HCT116 (cell line): ENCODE data around the gene SRGAP1. TPM values are rescaled to one million over a fixed set of nuclear protein-coding genes. Genes with fewer than 3 reads are reported as not detected.

Experiments used
- ATAC-seq: fragments of 200-7000 bp; cut with Tn5 transposase; 2 replicates; pipeline ENCODE4 v1.9.1; 2020; ENCODE audit warnings: mild to moderate bottlenecking, moderate library complexity
- BruUV-seq: library from RNA; stranded (reverse); fragments of 400-500 nt; replicated peaks from 2 replicates; lab custom pipeline; 2021; lab: Mats Ljungman, UMichigan
- CTCF ChIA-PET: fragments of 300-600 bp; sonication (Branson Sonifier 250); formaldehyde crosslinking; loops from one replicate; lab custom pipeline; 2021; ENCODE audit warnings: antibody characterized with exemption; lab: Charles Lee
- POLR2A ChIA-PET: fragments of 300-600, 350-600 bp; sonication (Branson Sonifier 250); formaldehyde crosslinking; loops from one replicate; lab custom pipeline; 2021; ENCODE audit warnings: antibody characterized with exemption; lab: Charles Lee
- RAD21 ChIA-PET, 2 experiments: fragments of 300-600 bp; sonication (Branson Sonifier 250); formaldehyde crosslinking; loops; one replicate each; lab custom pipeline; 2023; ENCODE audit warnings: low total read pairs in 2 of 2; ENCODE audit not compliant: uncharacterized antibody in 2 of 2, unreplicated experiment in 2 of 2, low non-redundant PET in 1 of 2; lab: Charles Lee
- DNase-seq: peaks from one replicate; pipeline ENCODE4 v3.0.0-alpha.2; 2010; ENCODE audit warnings: low read depth, low spot score
- H2AFZ ChIP-seq: fragments of 200-600 bp; shearing (Covaris generic), sonication (generic); 2 replicates; pipeline ENCODE4 v1.6.1; 2017; ENCODE audit warnings: low read depth, mixed run types, mixed read lengths, antibody characterized with exemption, low read length; ENCODE audit not compliant: poor library complexity, severe bottlenecking
- H3K27ac ChIP-seq: 2 replicates; pipeline ENCODE4 v1.5.1; 2012; ENCODE audit warnings: low read depth, low read length
- H3K27me3 ChIP-seq: fragments of 200-600 bp; sonication (generic); 2 replicates; pipeline ENCODE4 v1.6.1; 2016; ENCODE audit warnings: mixed run types, low read length, mixed read lengths; ENCODE audit not compliant: insufficient read depth
- H3K36me3 ChIP-seq, 2 experiments: fragments of 200-500 bp in 1 of 2; fragments of 200-600 bp in 1 of 2; sonication (Bioruptor generic) in 1 of 2; sonication (generic) in 1 of 2; 2 replicates each; pipeline versions ENCODE4 v1.5.1 to v1.6.1; 2014 to 2016; ENCODE audit warnings: low read length in 2 of 2, inconsistent platforms in 1 of 2, mixed read lengths in 1 of 2, mixed run types in 1 of 2; ENCODE audit not compliant: insufficient read depth in 2 of 2, control insufficient read depth in 1 of 2
- H3K4me1 ChIP-seq, 2 experiments: fragments of 200-600 bp in 1 of 2; sonication (generic) in 1 of 2; 2 replicates each; pipeline versions ENCODE4 v1.5.1 to v1.6.1; 2012 to 2017; ENCODE audit warnings: low read length in 2 of 2, inconsistent platforms in 1 of 2, mild to moderate bottlenecking in 1 of 2, mixed read lengths in 1 of 2, mixed run types in 1 of 2, moderate library complexity in 1 of 2; ENCODE audit not compliant: insufficient read depth in 2 of 2, control insufficient read depth in 1 of 2
- H3K4me2 ChIP-seq: fragments of 200-600 bp; sonication (generic); 2 replicates; pipeline ENCODE4 v1.6.1; 2017; ENCODE audit warnings: mixed run types, low read length, mixed read lengths
- H3K4me3 ChIP-seq, 2 experiments: fragments of 200-600 bp in 1 of 2; sonication (generic) in 1 of 2; replicated peaks in 1 of 2; 2 replicates each; pipeline ENCODE4 v1.5.1; 2011 to 2016; ENCODE audit warnings: low read length in 2 of 2, control low read depth in 1 of 2, low read depth in 1 of 2, mild to moderate bottlenecking in 1 of 2, mixed read lengths in 1 of 2, mixed run types in 1 of 2
- H3K79me2 ChIP-seq: fragments of 200-600 bp; sonication (generic); 2 replicates; pipeline ENCODE4 v1.6.1; 2017; ENCODE audit warnings: mild to moderate bottlenecking, mixed run types, low read length, moderate library complexity, mixed read lengths; ENCODE audit not compliant: insufficient read depth
- H3K9ac ChIP-seq: fragments of 200-600 bp; sonication (generic); 2 replicates; pipeline ENCODE4 v1.6.1; 2016; ENCODE audit warnings: low read length, mixed read lengths
- H3K9me2 ChIP-seq: fragments of 200-600 bp; sonication (generic), shearing (Covaris generic); 2 replicates; pipeline ENCODE4 v1.6.1; 2017; ENCODE audit warnings: mixed run types, mild to moderate bottlenecking, moderate library complexity; ENCODE audit not compliant: insufficient read depth
- H3K9me3 ChIP-seq, 2 experiments: fragments of 200-500 bp in 1 of 2; fragments of 200-600 bp in 1 of 2; sonication (Bioruptor generic) in 1 of 2; sonication (generic) in 1 of 2; 2 replicates each; pipeline ENCODE4 v1.6.1; 2014 to 2017; ENCODE audit warnings: low read length in 2 of 2, mixed read lengths in 2 of 2, inconsistent platforms in 1 of 2, low read depth in 1 of 2, mild to moderate bottlenecking in 1 of 2, mixed run types in 1 of 2, moderate library complexity in 1 of 2; ENCODE audit not compliant: control insufficient read depth in 1 of 2, insufficient read depth in 1 of 2
- H4K20me1 ChIP-seq: fragments of 200-600 bp; sonication (generic), shearing (Covaris generic); 2 replicates; pipeline ENCODE4 v1.6.1; 2017; ENCODE audit warnings: mixed run types, mild to moderate bottlenecking, moderate library complexity; ENCODE audit not compliant: insufficient read depth
- CEBPB ChIP-seq: IDR thresholded peaks from 2 replicates; pipeline ENCODE4 v1.6.1; 2012; ENCODE audit warnings: low read depth
- CTCF ChIP-seq, 3 experiments: fragments of 200-600 bp in 1 of 3; sonication (generic) in 1 of 3; IDR thresholded peaks in 2 of 3; conservative IDR thresholded peaks in 1 of 3; 2 replicates each; pipeline ENCODE4 v1.5.1; 2012 to 2017; ENCODE audit warnings: low read depth in 2 of 3, low read length in 2 of 3, antibody characterized with exemption in 1 of 3, borderline replicate concordance in 1 of 3, control low read depth in 1 of 3, mild to moderate bottlenecking in 1 of 3, mixed read lengths in 1 of 3, mixed run types in 1 of 3, moderate library complexity in 1 of 3; ENCODE audit not compliant: insufficient read depth in 1 of 3
- EZH2phosphoT487 ChIP-seq: fragments of 200-600 bp; IDR thresholded peaks from 2 replicates; pipeline ENCODE4 v1.6.1; 2018; ENCODE audit warnings: antibody characterized with exemption, borderline replicate concordance
- FOSL1 ChIP-seq: IDR thresholded peaks from 2 replicates; pipeline ENCODE4 v1.6.1; 2012; ENCODE audit warnings: low read depth
- JUND ChIP-seq: IDR thresholded peaks from 2 replicates; pipeline ENCODE4 v1.6.1; 2012
- POLR2A ChIP-seq: IDR thresholded peaks from 2 replicates; pipeline ENCODE4 v1.7.0; 2011; ENCODE audit warnings: borderline replicate concordance; ENCODE audit not compliant: insufficient read depth, insufficient read length; ENCODE audit errors: extremely low read depth
- SP1 ChIP-seq: IDR thresholded peaks from 2 replicates; pipeline ENCODE4 v1.6.1; 2012; ENCODE audit warnings: low read depth
- SRF ChIP-seq: IDR thresholded peaks from 2 replicates; pipeline ENCODE4 v1.6.1; 2012; ENCODE audit warnings: low read depth
- TCF7L2 ChIP-seq: IDR thresholded peaks from 2 replicates; pipeline ENCODE4 v1.7.0; 2011; ENCODE audit warnings: borderline replicate concordance, inconsistent platforms; ENCODE audit not compliant: insufficient read depth, insufficient read length; ENCODE audit errors: extremely low read depth
- YY1 ChIP-seq: IDR thresholded peaks from 2 replicates; pipeline ENCODE4 v1.6.1; 2011; ENCODE audit warnings: low read length, low read depth, moderate library complexity, mild to moderate bottlenecking; ENCODE audit not compliant: insufficient replicate concordance; ENCODE audit errors: extremely low read depth
- ZFX ChIP-seq: fragments of 450-650 bp; IDR thresholded peaks from 2 replicates; pipeline ENCODE4 v1.6.1; 2017
- intact Hi-C: fragments of 100-400 bp; cut with micrococcal nuclease; formaldehyde crosslinking; loops from 2 replicates; pipeline ENCODE4 v1.10.0; 2022
- total RNA-seq: library from RNA; stranded (reverse); gene quantifications from one replicate; pipeline ENCODE4 v1.2.1, GENCODE V29; 2021; ENCODE audit not compliant: unreplicated experiment
- TF ChIP-seq, protein P1 (sequence below): IDR thresholded peaks from 2 replicates; pipeline ENCODE4 v1.6.1; 2012
- TF ChIP-seq, protein P2 (sequence below): IDR thresholded peaks from 2 replicates; pipeline ENCODE4 v1.6.1; 2011; ENCODE audit warnings: mild to moderate bottlenecking, low read length, moderate library complexity; ENCODE audit not compliant: insufficient replicate concordance; ENCODE audit errors: extremely low read depth

SRGAP1 gene
- total RNA-seq, 1 experiment from 2014 or later: 16.6 TPM

DNA sequence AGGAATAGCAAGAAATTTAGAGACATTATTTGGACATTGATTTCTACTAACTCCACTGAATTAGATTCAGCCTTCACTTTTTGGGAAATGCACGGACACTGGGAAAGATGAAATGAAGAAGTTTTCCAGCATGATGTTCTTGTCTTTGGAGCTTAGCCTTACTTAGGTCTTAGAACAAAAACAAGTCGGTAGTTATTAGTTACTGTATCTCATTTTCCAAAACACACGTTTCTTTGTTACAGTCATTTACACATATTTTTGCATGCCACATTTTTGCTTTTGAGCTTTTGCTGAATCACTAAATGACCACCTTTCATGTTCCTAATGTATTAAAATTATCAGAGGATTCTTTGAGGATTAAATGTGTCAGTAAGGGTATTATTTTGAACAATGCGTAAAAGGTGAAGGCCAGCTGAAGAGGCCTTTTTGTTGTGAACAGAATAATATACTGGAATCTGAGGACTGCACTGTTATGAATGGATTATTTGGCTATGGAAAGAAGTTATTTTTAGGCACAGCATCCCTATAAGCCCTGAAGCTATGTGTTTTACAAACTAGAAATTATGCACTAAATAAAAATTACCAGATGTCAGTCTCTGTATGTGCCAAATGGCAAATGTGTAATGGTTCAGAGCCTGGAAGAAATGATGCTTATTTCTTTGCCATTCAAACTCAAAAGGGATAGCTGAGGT, 138.2 kb downstream of the SRGAP1 start:
- Histone ChIP-seq H3K4me3 (no peak overlapping the region), H3K4me1 (peaks cover 6 to 56% of the 10 kb centered on the region in 2 experiments), H3K4me2 (no peak overlapping the region), H2AFZ (no peak overlapping the region), H3K9me3 (no peaks in the 10 kb centered on the region), H3K9me2 (no peaks in the 10 kb centered on the region), H3K79me2 (peaks cover 17% of the 10 kb centered on the region), H3K27ac (no peak overlapping the region), H3K9ac (no peak overlapping the region), H3K36me3 (no peaks in the 10 kb centered on the region), H4K20me1 (no peaks in the 10 kb centered on the region), H3K27me3 (no peaks in the 10 kb centered on the region)
- intact Hi-C loops: no loop called here
- POLR2A ChIA-PET: no interaction called here
- TF ChIP-seq, protein P1, sequence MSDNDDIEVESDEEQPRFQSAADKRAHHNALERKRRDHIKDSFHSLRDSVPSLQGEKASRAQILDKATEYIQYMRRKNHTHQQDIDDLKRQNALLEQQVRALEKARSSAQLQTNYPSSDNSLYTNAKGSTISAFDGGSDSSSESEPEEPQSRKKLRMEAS: no peak
- TF ChIP-seq JUND (no peak), YY1 (no peak), EZH2phosphoT487 (no peak), ZFX (no peak), SP1 (no peak), CTCF (IDR thresholded peaks at IDR 0.05 in 2 of 3, conservative IDR thresholded peaks at IDR 0.05 in 1 of 3; ENCODE audit: borderline replicate concordance in 1 of 3, insufficient read depth in 1 of 3, low read depth in 2 of 3, low read length in 2 of 3) (no peak), SRF (no peak), POLR2A (no peak), TCF7L2 (no peak), FOSL1 (no peak), CEBPB (no peak)
- TF ChIP-seq, protein P2, sequence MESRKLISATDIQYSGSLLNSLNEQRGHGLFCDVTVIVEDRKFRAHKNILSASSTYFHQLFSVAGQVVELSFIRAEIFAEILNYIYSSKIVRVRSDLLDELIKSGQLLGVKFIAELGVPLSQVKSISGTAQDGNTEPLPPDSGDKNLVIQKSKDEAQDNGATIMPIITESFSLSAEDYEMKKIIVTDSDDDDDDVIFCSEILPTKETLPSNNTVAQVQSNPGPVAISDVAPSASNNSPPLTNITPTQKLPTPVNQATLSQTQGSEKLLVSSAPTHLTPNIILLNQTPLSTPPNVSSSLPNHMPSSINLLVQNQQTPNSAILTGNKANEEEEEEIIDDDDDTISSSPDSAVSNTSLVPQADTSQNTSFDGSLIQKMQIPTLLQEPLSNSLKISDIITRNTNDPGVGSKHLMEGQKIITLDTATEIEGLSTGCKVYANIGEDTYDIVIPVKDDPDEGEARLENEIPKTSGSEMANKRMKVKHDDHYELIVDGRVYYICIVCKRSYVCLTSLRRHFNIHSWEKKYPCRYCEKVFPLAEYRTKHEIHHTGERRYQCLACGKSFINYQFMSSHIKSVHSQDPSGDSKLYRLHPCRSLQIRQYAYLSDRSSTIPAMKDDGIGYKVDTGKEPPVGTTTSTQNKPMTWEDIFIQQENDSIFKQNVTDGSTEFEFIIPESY: no peak
- CTCF ChIA-PET: no interaction called here
- no TSS peak for BruUV-seq
- ATAC-seq (no peak), DNase-seq (no peak)
- RAD21 ChIA-PET: no interaction called here
